Measurements from ENCODE around the gene SLC35F1.

The SLC35F1 gene

DNA sequence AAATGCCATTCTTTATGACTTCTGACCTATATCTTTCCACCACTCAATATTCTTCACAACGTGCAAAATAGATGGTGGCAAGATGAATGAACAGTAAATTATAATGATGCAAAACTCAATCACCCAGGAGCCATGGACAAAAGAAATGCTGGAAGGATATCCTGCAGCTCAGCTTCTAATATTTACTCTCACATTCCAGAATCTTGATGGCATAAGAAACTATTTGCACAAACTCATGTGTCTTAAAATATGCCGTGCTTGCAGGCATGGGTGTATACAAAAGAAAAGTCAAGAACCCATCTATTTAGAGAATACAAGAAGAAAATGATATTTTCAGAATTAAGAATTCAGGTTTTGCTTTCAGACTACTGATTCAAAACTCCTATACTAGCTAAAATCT is 217.8 kb downstream of the SLC35F1 start:
- H3K27me3 ChIP-seq (ENCODE audit: insufficient read depth, low read depth, severe bottlenecking): no peaks in the 10 kb centered on the region
- TF ChIP-seq, protein P1, sequence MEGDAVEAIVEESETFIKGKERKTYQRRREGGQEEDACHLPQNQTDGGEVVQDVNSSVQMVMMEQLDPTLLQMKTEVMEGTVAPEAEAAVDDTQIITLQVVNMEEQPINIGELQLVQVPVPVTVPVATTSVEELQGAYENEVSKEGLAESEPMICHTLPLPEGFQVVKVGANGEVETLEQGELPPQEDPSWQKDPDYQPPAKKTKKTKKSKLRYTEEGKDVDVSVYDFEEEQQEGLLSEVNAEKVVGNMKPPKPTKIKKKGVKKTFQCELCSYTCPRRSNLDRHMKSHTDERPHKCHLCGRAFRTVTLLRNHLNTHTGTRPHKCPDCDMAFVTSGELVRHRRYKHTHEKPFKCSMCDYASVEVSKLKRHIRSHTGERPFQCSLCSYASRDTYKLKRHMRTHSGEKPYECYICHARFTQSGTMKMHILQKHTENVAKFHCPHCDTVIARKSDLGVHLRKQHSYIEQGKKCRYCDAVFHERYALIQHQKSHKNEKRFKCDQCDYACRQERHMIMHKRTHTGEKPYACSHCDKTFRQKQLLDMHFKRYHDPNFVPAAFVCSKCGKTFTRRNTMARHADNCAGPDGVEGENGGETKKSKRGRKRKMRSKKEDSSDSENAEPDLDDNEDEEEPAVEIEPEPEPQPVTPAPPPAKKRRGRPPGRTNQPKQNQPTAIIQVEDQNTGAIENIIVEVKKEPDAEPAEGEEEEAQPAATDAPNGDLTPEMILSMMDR (IDR thresholded peaks at IDR 0.05; ENCODE audit: low read depth, low read length): no peak
- no peak overlapping the region for H3K4me3 ChIP-seq (ENCODE audit: low read depth, low read length)
- no peaks in the 10 kb centered on the region for H3K9me3 ChIP-seq (ENCODE audit: severe bottlenecking)
- no peak overlapping the region for H3K27ac ChIP-seq
- H3K36me3 ChIP-seq: no peaks in the 10 kb centered on the region
- DNase-seq: no peak

DNA sequence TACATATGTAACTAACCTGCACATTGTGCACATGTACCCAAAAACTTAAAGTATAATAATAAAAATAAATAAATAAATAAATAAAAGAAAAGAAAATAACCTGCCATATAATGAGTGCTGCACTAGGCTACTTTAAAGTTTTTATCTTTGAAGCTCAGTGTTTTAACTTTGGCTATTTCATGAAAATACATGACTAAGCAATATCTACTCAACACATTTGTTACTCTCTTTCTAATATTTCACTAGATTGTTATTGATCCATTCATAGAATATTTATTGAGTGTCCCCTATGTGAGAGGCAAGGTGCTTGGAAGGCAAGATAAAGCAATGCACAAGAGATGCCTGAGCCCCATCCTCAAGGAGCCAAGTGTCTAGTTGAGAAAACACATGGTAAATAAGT is 221.7 kb downstream of the SLC35F1 start:
- TF ChIP-seq, protein P1 (IDR thresholded peaks at IDR 0.05; ENCODE audit: low read depth, low read length): no peak
- H3K27ac ChIP-seq: no peak overlapping the region
- H3K27me3 ChIP-seq (ENCODE audit: insufficient read depth, low read depth, severe bottlenecking): no peaks in the 10 kb centered on the region
- no peak for DNase-seq
- H3K4me3 ChIP-seq (ENCODE audit: low read depth, low read length): no peak overlapping the region
- no peaks in the 10 kb centered on the region for H3K36me3 ChIP-seq
- H3K9me3 ChIP-seq (ENCODE audit: severe bottlenecking): no peaks in the 10 kb centered on the region

DNA sequence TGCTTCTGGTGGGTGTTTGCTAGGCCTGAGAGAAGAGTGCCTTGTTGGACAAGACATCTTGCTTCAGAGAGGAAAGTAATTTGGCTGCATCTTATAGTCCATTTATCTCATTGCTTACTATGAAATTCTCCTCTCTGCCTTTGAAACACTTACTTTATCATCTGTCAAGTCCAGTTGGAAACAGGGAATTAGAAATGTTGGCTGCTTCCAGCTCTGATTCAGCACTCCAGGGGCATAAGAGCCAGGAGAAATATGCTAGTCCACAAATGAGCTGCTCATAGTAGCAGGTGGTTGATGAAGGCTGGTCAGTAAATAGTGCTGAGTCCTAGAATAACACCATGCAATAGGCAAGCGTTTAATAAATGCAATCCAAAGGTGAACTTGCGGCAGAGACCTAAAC is 227.1 kb downstream of the SLC35F1 start:
- Histone ChIP-seq H3K27me3 (ENCODE audit: insufficient read depth, low read depth, severe bottlenecking) (no peaks in the 10 kb centered on the region), H3K9me3 (ENCODE audit: severe bottlenecking) (no peaks in the 10 kb centered on the region), H3K27ac (no peak overlapping the region), H3K36me3 (no peaks in the 10 kb centered on the region), H3K4me3 (ENCODE audit: low read depth, low read length) (no peak overlapping the region)
- TF ChIP-seq, protein P1 (IDR thresholded peaks at IDR 0.05; ENCODE audit: low read depth, low read length): no peak
- no peak for DNase-seq

DNA sequence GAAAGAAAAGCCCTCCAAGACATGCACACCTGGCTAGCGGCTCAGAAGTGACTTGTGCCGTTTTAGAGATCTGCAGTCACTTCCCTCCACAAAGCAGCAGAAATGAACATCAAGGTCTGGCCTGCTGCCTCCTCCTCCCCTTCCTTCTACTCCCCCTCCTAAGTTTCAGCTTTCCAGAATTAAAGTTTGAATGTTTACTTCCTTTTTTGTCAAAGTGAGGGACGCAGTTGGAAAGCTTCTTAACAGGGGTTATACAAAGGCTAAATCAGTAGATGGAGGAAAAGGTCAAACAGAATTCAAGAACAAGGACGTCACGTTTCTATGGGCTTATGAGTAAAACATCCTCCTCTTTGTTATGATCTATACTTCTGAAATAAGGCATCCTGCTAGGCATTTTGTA is 227.7 kb downstream of the SLC35F1 start:
- Histone ChIP-seq H3K9me3 (ENCODE audit: severe bottlenecking) (no peaks in the 10 kb centered on the region), H3K4me3 (ENCODE audit: low read depth, low read length) (no peak overlapping the region), H3K27ac (no peak overlapping the region), H3K27me3 (ENCODE audit: insufficient read depth, low read depth, severe bottlenecking) (no peaks in the 10 kb centered on the region), H3K36me3 (no peaks in the 10 kb centered on the region)
- no peak for DNase-seq
- TF ChIP-seq, protein P1 (IDR thresholded peaks at IDR 0.05; ENCODE audit: low read depth, low read length): no peak

DNA sequence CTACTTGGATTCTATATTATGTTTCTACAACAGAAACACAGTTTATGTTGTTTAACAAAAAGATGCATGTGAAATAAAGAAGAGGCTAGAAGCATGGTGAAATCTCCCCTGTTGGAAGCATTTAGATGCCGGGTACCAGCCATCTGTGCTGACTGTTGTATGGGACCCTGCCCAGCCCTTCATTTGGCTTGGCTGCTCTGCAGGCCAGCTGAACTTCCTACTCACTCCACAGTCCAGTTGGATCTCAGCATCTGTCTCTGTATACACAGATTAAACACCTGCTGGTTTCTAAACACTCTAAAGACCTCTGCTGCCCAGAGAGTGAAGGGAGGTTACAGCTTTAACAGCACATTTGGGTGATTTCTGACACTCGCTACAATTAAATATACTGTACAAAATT is 228.3 kb downstream of the SLC35F1 start:
- Histone ChIP-seq H3K36me3 (no peaks in the 10 kb centered on the region), H3K27ac (no peak overlapping the region), H3K9me3 (ENCODE audit: severe bottlenecking) (no peaks in the 10 kb centered on the region), H3K4me3 (ENCODE audit: low read depth, low read length) (no peak overlapping the region), H3K27me3 (ENCODE audit: insufficient read depth, low read depth, severe bottlenecking) (no peaks in the 10 kb centered on the region)
- DNase-seq: no peak
- TF ChIP-seq, protein P1 (IDR thresholded peaks at IDR 0.05; ENCODE audit: low read depth, low read length): no peak

DNA sequence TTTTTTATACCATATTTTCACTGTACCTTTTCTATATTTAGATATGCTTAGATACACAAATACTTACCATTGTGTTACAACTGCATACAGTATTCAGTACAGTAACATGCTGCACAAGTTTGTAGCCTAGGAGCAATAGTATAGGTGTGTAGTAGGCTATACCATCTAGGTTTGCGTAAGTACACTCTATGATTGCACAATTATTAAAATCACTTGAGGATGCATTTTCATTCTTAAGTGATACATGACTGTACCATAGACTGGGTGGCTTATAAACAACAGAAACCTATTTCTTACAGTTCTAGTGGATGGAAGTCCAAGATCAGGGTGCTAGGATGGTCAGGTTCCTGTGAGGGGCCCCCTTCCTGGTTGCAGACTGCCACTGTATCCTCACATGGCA is 234.1 kb downstream of the SLC35F1 start:
- TF ChIP-seq, protein P1 (IDR thresholded peaks at IDR 0.05; ENCODE audit: low read depth, low read length): no peak
- H3K36me3 ChIP-seq: no peaks in the 10 kb centered on the region
- H3K9me3 ChIP-seq (ENCODE audit: severe bottlenecking): no peaks in the 10 kb centered on the region
- no peak overlapping the region for H3K27ac ChIP-seq
- DNase-seq: no peak
- no peaks in the 10 kb centered on the region for H3K27me3 ChIP-seq (ENCODE audit: insufficient read depth, low read depth, severe bottlenecking)
- no peak overlapping the region for H3K4me3 ChIP-seq (ENCODE audit: low read depth, low read length)

Measured in WERI-Rb-1 (cell line).